Measurements from ENCODE around the gene BTN1A1. TPM values are rescaled to one million over a fixed set of nuclear protein-coding genes. Genes with fewer than 3 reads are reported as not detected.

The BTN1A1 gene
- polyA plus RNA-seq, 3 donors: 0.16 to 0.31 (median 0.28) TPM

GRCh38 chr6:26474439-26474881 is 25.6 kb upstream of the BTN1A1 start:
- no peak for DNase-seq (ENCODE audit: low read depth in 3 of 3, low spot score in 2 of 3)

GRCh38 chr6:26475823-26476729 is 24.0 kb upstream of the BTN1A1 start:
- no peak for DNase-seq (ENCODE audit: low read depth in 3 of 3, low spot score in 2 of 3)

GRCh38 chr6:26476896-26477295 is 23.2 kb upstream of the BTN1A1 start:
- DNase-seq (ENCODE audit: low read depth in 3 of 3, low spot score in 2 of 3): no peak

- DNase-seq (ENCODE audit: low read depth in 3 of 3, low spot score in 2 of 3): no peak
Observed at GRCh38 chr6:26477426-26477825, 22.7 kb upstream of the BTN1A1 start.

- DNase-seq (ENCODE audit: low read depth in 3 of 3, low spot score in 2 of 3): no peak
Observed at GRCh38 chr6:26478100-26478984, 21.8 kb upstream of the BTN1A1 start.

GRCh38 chr6:26478985-26479278 is 21.2 kb upstream of the BTN1A1 start:
- DNase-seq (ENCODE audit: low read depth in 3 of 3, low spot score in 2 of 3): no peak

- DNase-seq (ENCODE audit: low read depth in 3 of 3, low spot score in 2 of 3): no peak
Observed at GRCh38 chr6:26482338-26482737, 17.8 kb upstream of the BTN1A1 start.

GRCh38 chr6:26483727-26484126 is 16.4 kb upstream of the BTN1A1 start:
- DNase-seq (ENCODE audit: low read depth in 3 of 3, low spot score in 2 of 3): no peak

GRCh38 chr6:26484161-26484560 is 15.9 kb upstream of the BTN1A1 start:
- no peak for DNase-seq (ENCODE audit: low read depth in 3 of 3, low spot score in 2 of 3)

- DNase-seq (ENCODE audit: low read depth in 3 of 3, low spot score in 2 of 3): no peak
Observed at GRCh38 chr6:26485112-26485780, 14.9 kb upstream of the BTN1A1 start.

- no peak for DNase-seq (ENCODE audit: low read depth in 3 of 3, low spot score in 2 of 3)
Observed at GRCh38 chr6:26486358-26486757, 13.7 kb upstream of the BTN1A1 start.

GRCh38 chr6:26487466-26487865 is 12.6 kb upstream of the BTN1A1 start:
- DNase-seq (ENCODE audit: low read depth in 3 of 3, low spot score in 2 of 3): no peak

- no peak for DNase-seq (ENCODE audit: low read depth in 3 of 3, low spot score in 2 of 3)
Observed at GRCh38 chr6:26489996-26490964, 9.8 kb upstream of the BTN1A1 start.

- no peak for DNase-seq (ENCODE audit: low read depth in 3 of 3, low spot score in 2 of 3)
Observed at GRCh38 chr6:26491604-26492003, 8.5 kb upstream of the BTN1A1 start.

- no peak for DNase-seq (ENCODE audit: low read depth in 3 of 3, low spot score in 2 of 3)
Observed at GRCh38 chr6:26493258-26493657, 6.8 kb upstream of the BTN1A1 start.

- DNase-seq (ENCODE audit: low read depth in 3 of 3, low spot score in 2 of 3): no peak
Observed at GRCh38 chr6:26494117-26494516, 6.0 kb upstream of the BTN1A1 start.

- DNase-seq (ENCODE audit: low read depth in 3 of 3, low spot score in 2 of 3): no peak
Observed at GRCh38 chr6:26495281-26495680, 4.8 kb upstream of the BTN1A1 start.

GRCh38 chr6:26497610-26498009 is 2.5 kb upstream of the BTN1A1 start:
- DNase-seq (ENCODE audit: low read depth in 3 of 3, low spot score in 2 of 3): no peak

GRCh38 chr6:26501482-26501986 is 1.4 kb downstream of the BTN1A1 start:
- no peak for DNase-seq (ENCODE audit: low read depth in 3 of 3, low spot score in 2 of 3)

- DNase-seq (ENCODE audit: low read depth in 3 of 3, low spot score in 2 of 3): no peak
Observed at GRCh38 chr6:26502165-26502564, 2.1 kb downstream of the BTN1A1 start.
